Measurements from ENCODE around the gene TFAP2E.

- TF ChIP-seq GATA3 (IDR thresholded peaks at IDR 0.05; ENCODE audit: low read depth, low read length) (no peak), GATA2 (IDR thresholded peaks at IDR 0.05; ENCODE audit: low read depth, low read length) (no peak)
These were observed 33.3 kb upstream of the TFAP2E start for GRCh38 chr1:35539824-35540261.
